B cell (primary cell): ENCODE measurements around the gene MAD1L1. TPM values are rescaled to one million over a fixed set of nuclear protein-coding genes. Genes with fewer than 3 reads are reported as not detected.
A peak's percentile ranks its signal among the peaks of the same experiment; 100 is the strongest.

Experiments
- ATAC-seq: fragments of 200-7000 bp; cut with Tn5 transposase; one replicate; pipeline ENCODE4 v1.10.0; 2021; ENCODE audit warnings: low read depth, mild to moderate bottlenecking, moderate number of reproducible peaks, moderate library complexity
- CTCF ChIA-PET: fragments of 350-600 bp; sonication (Branson Sonifier 250); formaldehyde crosslinking; loops from one replicate; lab custom pipeline; 2021; ENCODE audit warnings: antibody characterized with exemption, inconsistent platforms; lab: Charles Lee
- POLR2A ChIA-PET: fragments of 350-600 bp; sonication (Branson Sonifier 250); formaldehyde crosslinking; loops from one replicate; lab custom pipeline; 2021; ENCODE audit warnings: antibody characterized with exemption; lab: Charles Lee
- DNase-seq: peaks from one replicate; pipeline ENCODE4 v3.0.0; 2013
- H2AFZ ChIP-seq: 2 replicates; pipeline ENCODE4 v1.6.1; 2012; ENCODE audit warnings: mild to moderate bottlenecking, low read depth, low read length; ENCODE audit not compliant: insufficient read depth, poor library complexity, severe bottlenecking
- H3K27ac ChIP-seq, 2 donors: 1 replicate in 1 of 2; 2 replicates in 1 of 2; pipeline ENCODE4 v1.5.1; 2012 to 2013; ENCODE audit warnings: low read length in 2 of 2, mild to moderate bottlenecking in 2 of 2, moderate library complexity in 1 of 2
- H3K27me3 ChIP-seq, 4 experiments: fragments of 200-600 bp in 1 of 4; sonication (generic) in 1 of 4; replicated peaks in 1 of 4; 1 replicate in 2 of 4; 2 replicates in 2 of 4; pipeline versions ENCODE4 v1.6.1 to v1.7.0; 2013 to 2016; ENCODE audit warnings: low read length in 3 of 4, mild to moderate bottlenecking in 2 of 4, mixed read lengths in 1 of 4, moderate library complexity in 1 of 4; ENCODE audit not compliant: insufficient read depth in 4 of 4, control insufficient read depth in 3 of 4; ENCODE audit errors: control extremely low read depth in 1 of 4
- H3K36me3 ChIP-seq, 2 experiments: replicated peaks in 1 of 2; 1 replicate in 1 of 2; 2 replicates in 1 of 2; pipeline versions ENCODE4 v1.6.1 to v1.7.1; 2013; ENCODE audit warnings: low read length in 1 of 2; ENCODE audit not compliant: insufficient read depth in 2 of 2, control insufficient read depth in 1 of 2; ENCODE audit errors: control extremely low read depth in 1 of 2, extremely low read depth in 1 of 2
- H3K4me1 ChIP-seq, 2 donors: fragments of 200-600 bp in 1 of 2; sonication (generic) in 1 of 2; 1 replicate in 1 of 2; 2 replicates in 1 of 2; pipeline versions ENCODE4 v1.5.1 to v1.6.1; 2013 to 2017; ENCODE audit warnings: low read length in 2 of 2; ENCODE audit not compliant: control insufficient read depth in 2 of 2, insufficient read depth in 2 of 2
- H3K4me2 ChIP-seq: replicated peaks from 2 replicates; pipeline ENCODE3; 2012; ENCODE audit warnings: mild to moderate bottlenecking, low read depth, low read length; ENCODE audit not compliant: poor library complexity, severe bottlenecking
- H3K4me3 ChIP-seq, 5 experiments: fragments of 200-600 bp in 1 of 5; sonication (generic) in 1 of 5; 1 replicate in 3 of 5; 2 replicates in 2 of 5; pipeline versions ENCODE4 v1.5.1 to v1.7.0; 2011 to 2016; ENCODE audit warnings: low read length in 4 of 5, mild to moderate bottlenecking in 4 of 5, low read depth in 2 of 5, control low read depth in 1 of 5, moderate library complexity in 1 of 5; ENCODE audit not compliant: insufficient read depth in 1 of 5; ENCODE audit errors: control extremely low read depth in 1 of 5, extremely low read depth in 1 of 5
- H3K79me2 ChIP-seq: fragments of 200-600 bp; sonication (generic); one replicate; pipeline ENCODE4 v1.6.0; 2016; ENCODE audit warnings: low read length; ENCODE audit not compliant: control insufficient read depth, insufficient read depth
- H3K9ac ChIP-seq: fragments of 200-600 bp; sonication (generic); 2 replicates; pipeline ENCODE4 v1.6.1; 2017; ENCODE audit warnings: mild to moderate bottlenecking, low read length, moderate library complexity
- H3K9me3 ChIP-seq, 3 donors: one replicate each; pipeline versions ENCODE4 v1.6.1 to v1.7.1; 2013; ENCODE audit warnings: low read length in 2 of 3; ENCODE audit not compliant: control insufficient read depth in 2 of 3, insufficient read depth in 1 of 3; ENCODE audit errors: control extremely low read depth in 1 of 3
- H4K20me1 ChIP-seq: 2 replicates; pipeline ENCODE4 v1.6.0; 2012; ENCODE audit warnings: mild to moderate bottlenecking, low read length; ENCODE audit not compliant: insufficient read depth, control insufficient read depth, poor library complexity, severe bottlenecking
- H3K27ac Mint-ChIP-seq: one replicate; pipeline ENCODE4 v1.8.0; 2021; ENCODE audit warnings: mixed read lengths
- H3K27me3 Mint-ChIP-seq: one replicate; pipeline ENCODE4 v1.8.0; 2021; ENCODE audit warnings: mixed read lengths
- H3K4me1 Mint-ChIP-seq: one replicate; pipeline ENCODE4 v1.8.0; 2021; ENCODE audit warnings: mixed read lengths
- H3K4me3 Mint-ChIP-seq: one replicate; pipeline ENCODE4 v1.8.0; 2021; ENCODE audit warnings: mixed read lengths
- H3K9me3 Mint-ChIP-seq: one replicate; pipeline ENCODE4 v1.8.0; 2022; ENCODE audit warnings: mixed read lengths; ENCODE audit not compliant: insufficient read depth
- EZH2 ChIP-seq: IDR thresholded peaks from 2 replicates; pipeline ENCODE4 v1.6.1; 2012; ENCODE audit warnings: borderline replicate concordance, low read depth, mild to moderate bottlenecking, moderate library complexity, low read length; ENCODE audit not compliant: insufficient read depth, poor library complexity, severe bottlenecking
- WGBS: methylation state at CpG from one replicate; pipeline ENCODE4 v1.1.5; 2013; ENCODE audit warnings: missing lambda C conversion rate; ENCODE audit not compliant: insufficient coverage; 5-methylcytosine and 5-hydroxymethylcytosine counted together
- intact Hi-C: fragments of 100-400 bp; cut with micrococcal nuclease; formaldehyde crosslinking; loops from one replicate; pipeline ENCODE4 v1.10.0; 2022
- polyA plus RNA-seq: library from polyadenylated mRNA; depleted of rRNA; stranded (reverse); fragments of >200 nt; gene quantifications from 2 replicates; pipeline ENCODE4 v1.2.3, GENCODE V29; 2012
- total RNA-seq, 2 donors: library from RNA; stranded (reverse); fragments of 120-200 nt in 1 of 2; gene quantifications; 1 replicate in 1 of 2; 2 replicates in 1 of 2; pipeline versions ENCODE4 v1.2.3 to v1.2.4, GENCODE V29; 2013 to 2022
- TF ChIP-seq, protein P1 (sequence below): fragments of 200-600 bp; IDR thresholded peaks from one replicate; pipeline ENCODE4 v1.8.0; 2022; ENCODE audit warnings: antibody characterized with exemption, mild to moderate bottlenecking

Gene MAD1L1
- total and polyA plus RNA-seq, 2 donors (not counting 1 experiment from before 2014, with no cell fraction given), result 86.7 to 110 TPM

DNA sequence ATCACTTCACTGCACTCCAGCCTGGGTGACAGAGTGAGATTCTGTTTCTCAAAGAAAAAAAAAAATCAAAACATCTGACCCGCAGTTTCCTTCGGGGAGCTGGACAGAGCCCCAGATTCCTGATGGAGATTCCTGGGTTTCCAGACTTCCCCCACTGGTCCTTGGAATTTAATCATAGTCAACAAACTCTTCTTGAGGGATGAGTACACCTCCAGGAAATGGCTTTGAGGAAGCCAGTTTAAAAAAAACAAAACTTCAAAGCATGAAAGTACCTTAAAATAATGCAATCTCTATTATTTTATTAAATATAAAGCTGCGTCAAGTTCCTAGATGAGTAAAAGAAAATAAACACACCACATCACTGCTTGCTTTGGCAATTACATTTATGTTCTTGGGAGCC lies 1.2 kb upstream of the MAD1L1 start:
- Mint-ChIP-seq H3K4me3 (peak overlapping the region; percentile 70), H3K4me1 (peaks cover 57% of the 10 kb centered on the region), H3K27me3 (no peaks in the 10 kb centered on the region), H3K27ac (no peak overlapping the region), H3K9me3 (no peaks in the 10 kb centered on the region)
- ATAC-seq (no peak), DNase-seq (no peak)
- CTCF ChIA-PET, result no interaction called here
- POLR2A ChIA-PET, result interaction anchor here (0.7 to 1.3 kb wide), 2 partner anchors 27 to 305 kb away, joined by 3 to 4 read pairs; no protein-coding TSS in a partner anchor
- no peak overlapping the region for H3K4me3 ChIP-seq
- no peak for TF ChIP-seq EZH2
- TF ChIP-seq, protein P1, sequence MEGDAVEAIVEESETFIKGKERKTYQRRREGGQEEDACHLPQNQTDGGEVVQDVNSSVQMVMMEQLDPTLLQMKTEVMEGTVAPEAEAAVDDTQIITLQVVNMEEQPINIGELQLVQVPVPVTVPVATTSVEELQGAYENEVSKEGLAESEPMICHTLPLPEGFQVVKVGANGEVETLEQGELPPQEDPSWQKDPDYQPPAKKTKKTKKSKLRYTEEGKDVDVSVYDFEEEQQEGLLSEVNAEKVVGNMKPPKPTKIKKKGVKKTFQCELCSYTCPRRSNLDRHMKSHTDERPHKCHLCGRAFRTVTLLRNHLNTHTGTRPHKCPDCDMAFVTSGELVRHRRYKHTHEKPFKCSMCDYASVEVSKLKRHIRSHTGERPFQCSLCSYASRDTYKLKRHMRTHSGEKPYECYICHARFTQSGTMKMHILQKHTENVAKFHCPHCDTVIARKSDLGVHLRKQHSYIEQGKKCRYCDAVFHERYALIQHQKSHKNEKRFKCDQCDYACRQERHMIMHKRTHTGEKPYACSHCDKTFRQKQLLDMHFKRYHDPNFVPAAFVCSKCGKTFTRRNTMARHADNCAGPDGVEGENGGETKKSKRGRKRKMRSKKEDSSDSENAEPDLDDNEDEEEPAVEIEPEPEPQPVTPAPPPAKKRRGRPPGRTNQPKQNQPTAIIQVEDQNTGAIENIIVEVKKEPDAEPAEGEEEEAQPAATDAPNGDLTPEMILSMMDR, result no peak
- peaks cover 39 to 50% of the 10 kb centered on the region in 2 donors for H3K4me1 ChIP-seq
- intact Hi-C loops, result loop anchor here (2.0 to 10.0 kb wide), 2 partner anchors 27 to 659 kb away; partner anchors contain the start of gene PSMG3
- H4K20me1 ChIP-seq, result no peaks in the 10 kb centered on the region
- H2AFZ ChIP-seq, result no peak overlapping the region
- H3K36me3 ChIP-seq, result peaks cover 3 to 29% of the 10 kb centered on the region in 2 experiments
- no CpG with 5 or more reads among the region's 3 CpGs for WGBS
- H3K9ac ChIP-seq, result no peak overlapping the region
- H3K27ac ChIP-seq, result peak overlapping the region in 1 of 2 donors; percentile 96
- H3K27me3 ChIP-seq, result no peaks in the 10 kb centered on the region
- H3K4me2 ChIP-seq, result no peak overlapping the region
- peaks cover 0 to 5% (median 0%) of the 10 kb centered on the region in 3 donors for H3K9me3 ChIP-seq
- H3K79me2 ChIP-seq, result peaks cover 60% of the 10 kb centered on the region

DNA sequence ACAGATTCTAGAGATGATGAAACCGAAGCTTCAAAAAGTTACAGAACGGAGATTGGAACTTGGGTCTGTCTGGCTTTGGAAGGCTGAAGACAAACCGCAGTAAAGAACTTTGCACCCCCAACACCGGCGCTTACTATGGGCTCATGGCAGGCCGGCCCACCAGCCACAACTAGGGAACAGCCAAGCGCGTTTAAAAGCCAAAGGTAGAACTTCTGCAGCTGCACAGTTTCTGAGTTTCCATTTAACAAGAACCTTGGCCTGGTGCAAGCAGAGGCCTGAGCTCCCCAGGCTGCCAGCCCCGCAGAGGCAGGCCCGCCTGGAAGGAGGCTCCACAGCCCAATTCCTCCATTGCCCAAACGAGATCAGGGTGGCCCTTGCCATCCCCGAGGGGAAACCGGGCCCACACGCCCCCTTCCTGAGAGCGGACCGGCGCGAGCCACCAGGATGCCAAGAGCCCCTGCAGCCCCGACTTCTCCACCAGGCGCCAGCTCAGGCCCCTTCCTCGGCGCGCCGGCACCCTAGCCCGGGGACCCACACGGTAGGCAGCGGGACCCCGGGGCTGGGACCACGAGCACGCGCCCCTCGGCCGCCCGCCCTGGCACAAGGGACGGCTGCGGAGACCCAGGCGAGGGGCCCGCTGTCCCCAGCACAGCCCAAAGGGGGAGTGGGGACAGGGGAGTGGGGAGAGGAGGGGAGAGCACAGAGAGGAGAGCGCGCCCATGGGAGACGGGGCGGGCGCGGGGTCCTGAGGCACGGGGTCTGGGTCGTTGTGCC lies 566 bp downstream of the MAD1L1 start:
- Histone ChIP-seq H3K36me3 (peaks cover 0 to 33% of the 10 kb centered on the region in 2 experiments), H3K4me3 (peak overlapping the region; percentile 42 to 100 (median 86)), H3K27me3 (no peaks in the 10 kb centered on the region), H2AFZ (peak overlapping the region; percentile 100), H3K4me1 (peaks cover 27 to 36% of the 10 kb centered on the region in 2 donors), H3K79me2 (peaks cover 75% of the 10 kb centered on the region), H4K20me1 (no peaks in the 10 kb centered on the region), H3K9ac (peak overlapping the region; percentile 98), H3K4me2 (peak overlapping the region; percentile 96), H3K9me3 (peaks cover 0 to 5% (median 0%) of the 10 kb centered on the region in 3 donors), H3K27ac (peak overlapping the region; percentile 34 to 76)
- Mint-ChIP-seq H3K4me1 (peaks cover 46% of the 10 kb centered on the region), H3K27ac (peak overlapping the region; percentile 87), H3K4me3 (peak overlapping the region; percentile 90), H3K9me3 (no peaks in the 10 kb centered on the region), H3K27me3 (no peaks in the 10 kb centered on the region)
- WGBS, result 1% methylated on average over 45 of the region's 46 CpGs
- POLR2A ChIA-PET, result no interaction called here
- CTCF ChIA-PET, result interaction anchor here (0.8 to 1.9 kb wide), 5 partner anchors 10 to 161 kb away, joined by 3 to 15 read pairs (median 3); partner anchors contain the start of genes MRM2 and NUDT1
- intact Hi-C loops, result loop anchor here (1.0 to 10.0 kb wide), 3 partner anchors 29 to 657 kb away; partner anchors contain the start of gene PSMG3
- TF ChIP-seq, protein P1, result peak; percentile 14
- no peak for TF ChIP-seq EZH2
- DNase-seq, result peak; percentile 66
- peak; percentile 29 for ATAC-seq
